NCI-H748 (cell line): ENCODE measurements around the gene NCOA1.
"Not testable (repeated sequence)": the region's sequence is repeated elsewhere in the genome, so short reads cannot be mapped to it uniquely, and the experiment has no call there.

ENCODE experiments used
- DNase-seq: peaks from one replicate; lab custom pipeline; 2025; ENCODE audit not compliant: unreplicated experiment; lab: John Stamatoyannopoulos, UW

The NCOA1 gene

DNA sequence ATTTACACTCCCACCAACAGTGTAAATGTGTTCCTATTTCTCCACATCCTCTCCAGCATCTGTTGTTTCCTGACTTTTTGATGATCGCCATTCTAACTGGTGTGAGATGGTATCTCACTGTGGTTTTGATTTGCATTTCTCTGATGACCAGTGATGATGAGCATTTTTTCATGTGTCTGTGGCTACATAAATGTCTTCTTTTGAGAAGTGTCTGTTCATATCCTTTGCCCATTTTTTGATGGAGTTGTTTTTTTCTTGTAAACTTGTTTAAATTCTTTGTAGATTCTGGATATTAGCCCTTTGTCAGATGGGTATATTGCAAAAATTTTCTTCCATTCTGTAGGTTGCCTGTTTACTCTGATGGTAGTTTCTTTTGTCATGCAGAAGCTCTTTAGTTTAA, 41.0 kb downstream of the NCOA1 start:
- DNase-seq = not testable (repeated sequence)

- not testable (repeated sequence) for DNase-seq
Measured at GRCh38 chr2:24533574-24533973, 42.5 kb downstream of the NCOA1 start.

DNA sequence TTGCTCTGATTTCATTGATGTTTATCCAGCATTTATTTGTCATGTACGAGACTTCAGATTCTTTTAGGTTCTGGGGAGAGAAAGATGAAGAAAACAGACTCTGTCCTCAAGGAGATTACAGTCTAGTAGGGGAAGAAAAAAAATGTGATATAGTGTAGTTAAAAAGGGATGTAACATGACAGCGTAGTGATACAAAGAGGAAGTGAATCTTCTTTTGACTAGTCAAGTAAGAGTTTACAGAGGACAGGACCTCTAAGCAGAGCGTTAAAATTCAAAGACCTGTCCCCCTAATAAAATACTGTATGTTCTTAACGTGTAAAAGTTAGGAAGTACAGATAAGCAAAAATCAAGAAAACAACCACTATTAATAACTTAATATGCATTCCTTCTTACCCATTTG, 47.7 kb downstream of the NCOA1 start:
- DNase-seq = no peak

GRCh38 chr2:24539258-24539657, 48.2 kb downstream of the NCOA1 start:
- peak; percentile 64 for DNase-seq

DNA sequence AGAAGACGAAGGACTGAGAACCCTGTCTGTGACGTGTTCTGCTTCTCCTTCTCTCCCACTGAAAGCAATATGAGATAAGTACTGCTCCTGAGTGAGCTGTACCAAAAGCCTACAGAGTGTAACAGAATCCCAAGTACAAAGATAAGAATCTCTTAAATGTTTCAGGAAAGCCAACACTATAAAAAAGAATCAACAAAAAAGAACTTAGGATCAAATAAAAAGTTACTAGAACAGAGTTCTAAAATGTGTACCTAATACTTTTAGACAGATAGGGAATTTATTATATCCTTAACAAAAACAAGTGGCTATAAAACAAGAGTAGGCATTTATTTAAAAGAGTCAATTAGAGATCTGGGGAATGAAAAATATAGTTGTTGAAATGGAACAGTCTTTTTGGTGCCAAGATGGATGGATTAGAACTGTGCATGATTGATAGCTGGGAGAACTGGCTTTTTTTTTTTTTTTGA, 49.0 kb downstream of the NCOA1 start:
- DNase-seq = no peak

- no peak for DNase-seq
Measured at GRCh38 chr2:24541621-24542020, 50.6 kb downstream of the NCOA1 start.

- no peak for DNase-seq
Measured at GRCh38 chr2:24542269-24542872, 51.3 kb downstream of the NCOA1 start.

DNA sequence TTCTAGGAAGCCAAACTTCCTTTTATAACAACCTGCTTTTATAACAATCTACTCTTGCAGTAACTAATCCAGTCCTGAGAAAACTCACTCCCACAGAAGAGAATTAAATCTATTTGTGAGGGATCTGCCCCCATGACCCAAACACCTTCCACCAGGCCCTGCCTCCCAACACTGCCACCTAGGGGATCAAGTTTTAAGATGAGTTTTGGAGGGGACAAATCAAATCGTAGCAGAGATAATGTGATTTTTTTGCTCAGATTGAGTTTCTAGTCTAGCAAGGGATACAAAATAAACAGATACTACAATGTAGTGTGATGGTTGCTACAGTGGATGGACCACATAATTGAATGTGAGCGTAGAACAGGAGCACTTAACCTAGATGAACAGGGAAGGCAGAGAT, 52.2 kb downstream of the NCOA1 start:
- no peak for DNase-seq

GRCh38 chr2:24544456-24545115, 53.5 kb downstream of the NCOA1 start:
- DNase-seq = no peak

DNA sequence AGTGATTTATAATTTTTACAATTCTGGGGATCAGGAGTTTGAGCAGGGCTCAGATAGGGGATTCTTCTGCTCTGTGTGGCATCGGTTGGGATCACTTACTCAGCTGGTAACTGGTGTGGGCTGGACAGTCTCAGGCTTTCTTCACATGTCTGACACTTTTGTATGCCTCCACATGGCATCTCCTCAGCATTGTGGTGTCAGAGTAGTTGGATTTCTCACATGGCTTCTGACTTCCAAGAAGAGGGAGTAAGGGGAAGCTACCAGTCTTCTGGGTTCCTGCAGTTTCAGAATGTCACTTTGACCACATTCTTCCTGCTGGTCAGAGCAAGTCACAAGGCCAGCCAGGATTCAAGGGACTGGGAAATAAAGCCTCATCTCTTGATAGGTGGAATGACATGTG, 55.6 kb downstream of the NCOA1 start:
- DNase-seq = no peak

DNA sequence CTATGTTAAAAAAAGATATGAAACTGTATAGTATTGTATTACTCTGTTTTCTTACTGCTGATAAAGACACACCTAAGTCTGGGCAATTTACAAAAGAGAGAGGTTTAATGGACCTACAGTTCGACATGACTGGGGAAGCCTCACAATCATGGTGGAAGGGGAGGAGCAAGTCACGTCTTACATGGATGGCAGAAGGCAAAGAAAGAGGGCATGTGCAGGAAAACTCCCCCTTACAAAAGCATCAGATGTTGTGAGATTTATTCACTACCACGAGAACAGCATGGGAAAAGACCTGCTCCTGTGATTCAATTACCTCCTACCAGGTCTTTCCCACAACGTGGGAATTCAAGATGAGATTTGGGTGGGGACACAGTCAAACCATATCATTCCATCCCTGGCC, 57.0 kb downstream of the NCOA1 start:
- DNase-seq = no peak

DNA sequence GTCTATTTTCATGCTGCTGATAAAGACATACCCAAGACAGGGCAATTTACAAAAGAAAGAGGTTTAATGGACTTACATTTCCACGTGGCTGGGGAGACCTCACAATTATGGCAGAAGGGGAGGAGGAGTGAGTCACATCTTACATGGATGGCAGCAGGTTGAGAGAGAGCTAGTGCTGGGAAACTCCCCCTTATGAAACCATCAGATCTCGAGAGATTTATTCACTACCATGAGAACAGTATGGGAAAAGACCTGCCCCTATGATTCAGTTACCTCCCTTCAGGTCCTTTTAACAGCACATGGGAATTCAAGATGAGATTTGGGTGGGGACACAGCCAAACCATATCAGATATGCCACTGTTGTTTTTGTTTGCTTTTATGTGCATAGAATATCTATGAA, 59.2 kb downstream of the NCOA1 start:
- DNase-seq = not testable (repeated sequence)

- no peak for DNase-seq
Measured at GRCh38 chr2:24551016-24551415, 60.0 kb downstream of the NCOA1 start.

GRCh38 chr2:24552836-24553235, 61.8 kb downstream of the NCOA1 start:
- no peak for DNase-seq

GRCh38 chr2:24558781-24559472, 67.9 kb downstream of the NCOA1 start:
- no peak for DNase-seq

DNA sequence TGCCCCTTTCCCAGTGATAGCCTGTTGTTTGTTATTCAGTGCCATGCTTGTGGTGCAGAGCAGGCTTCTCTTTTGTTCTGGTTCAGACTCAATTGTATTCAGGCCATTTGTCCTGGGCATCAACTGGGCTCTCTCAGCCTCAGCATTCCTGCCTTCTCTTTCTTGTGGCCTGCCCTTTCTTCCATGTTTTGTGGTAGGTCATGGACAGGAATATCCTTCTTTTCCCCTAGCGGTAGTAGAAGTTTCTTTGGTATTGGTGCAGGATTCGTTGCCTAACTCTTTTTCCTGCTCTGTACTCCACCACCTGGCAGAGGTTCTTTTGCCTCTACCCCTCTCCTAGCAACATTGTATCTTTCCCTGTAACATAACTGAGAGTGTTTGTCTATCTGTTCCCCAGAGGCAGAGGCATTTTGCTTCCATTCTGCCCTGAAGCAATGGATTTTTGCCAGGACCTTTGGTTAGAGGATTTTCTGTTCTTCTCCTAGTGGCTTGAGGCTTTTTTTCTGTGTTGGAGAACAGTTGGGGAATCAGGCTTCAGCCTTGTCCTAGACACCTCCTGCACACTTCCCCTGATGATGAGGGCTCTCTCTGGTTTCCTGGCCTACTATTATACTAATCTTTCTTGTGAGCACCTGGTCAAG, 68.5 kb downstream of the NCOA1 start:
- no peak for DNase-seq

DNA sequence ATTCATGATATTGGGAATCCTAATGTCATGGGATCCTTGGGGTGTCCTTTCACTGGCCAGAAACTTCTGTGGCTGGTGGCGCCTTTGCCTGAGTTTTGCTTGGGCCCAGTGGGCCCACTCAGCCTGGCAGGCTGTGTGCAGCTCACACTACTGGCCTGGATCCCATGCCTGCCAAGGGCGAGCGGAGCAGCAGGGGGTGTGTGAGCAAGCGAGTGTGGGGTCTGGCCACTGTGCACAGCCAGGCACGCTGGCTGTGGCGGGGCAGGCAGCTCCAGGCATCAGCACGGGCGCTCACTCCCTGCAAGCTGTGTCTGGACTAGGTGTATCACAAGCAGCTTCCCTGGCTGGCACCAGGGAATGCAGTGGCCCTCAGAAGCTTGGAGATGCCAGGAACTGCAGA, 74.5 kb downstream of the NCOA1 start:
- no peak for DNase-seq

DNA sequence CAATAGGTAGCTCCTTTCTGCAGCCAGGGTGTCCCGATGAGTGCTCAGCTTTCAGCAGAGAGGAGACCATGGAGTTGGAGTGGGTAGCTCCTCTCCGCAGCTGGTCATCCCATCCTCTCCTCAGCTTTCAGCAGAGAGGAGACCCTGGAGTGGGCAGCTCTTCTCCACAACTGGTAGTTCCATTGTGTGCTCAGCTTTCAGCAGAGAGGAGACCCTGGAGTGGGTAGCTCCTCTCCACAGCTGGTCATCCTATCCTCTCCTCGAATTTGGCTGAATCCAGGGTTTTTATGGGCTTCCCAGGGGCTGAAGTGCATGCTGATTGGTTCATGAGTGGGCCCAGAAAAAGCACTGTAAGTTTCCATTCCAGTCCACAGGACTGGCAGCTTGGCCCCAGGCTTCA, 75.2 kb downstream of the NCOA1 start:
- DNase-seq = no peak

GRCh38 chr2:24566630-24567029, 75.6 kb downstream of the NCOA1 start:
- DNase-seq = no peak

GRCh38 chr2:24568551-24568950, 77.5 kb downstream of the NCOA1 start:
- peak; percentile 43 for DNase-seq

DNA sequence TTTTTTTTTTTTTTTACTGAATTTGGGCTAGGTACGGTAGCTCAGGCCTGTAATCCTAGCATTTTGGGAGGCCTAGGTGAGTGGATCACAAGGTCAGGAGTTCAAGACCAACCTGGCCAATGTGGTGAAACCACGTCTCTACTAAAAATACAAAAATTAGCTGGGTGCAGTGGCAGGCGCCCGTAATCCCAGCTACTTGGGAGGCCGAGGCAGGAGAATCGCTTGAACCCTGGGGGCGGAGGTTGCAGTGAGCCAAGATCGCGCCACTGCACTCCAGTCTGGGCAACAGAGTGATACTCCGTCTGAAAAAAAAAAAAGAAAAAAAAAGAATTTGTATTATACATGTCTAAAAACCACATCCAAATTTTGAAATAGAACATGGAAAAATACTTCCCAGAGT, 78.5 kb downstream of the NCOA1 start:
- not testable (repeated sequence) for DNase-seq

DNA sequence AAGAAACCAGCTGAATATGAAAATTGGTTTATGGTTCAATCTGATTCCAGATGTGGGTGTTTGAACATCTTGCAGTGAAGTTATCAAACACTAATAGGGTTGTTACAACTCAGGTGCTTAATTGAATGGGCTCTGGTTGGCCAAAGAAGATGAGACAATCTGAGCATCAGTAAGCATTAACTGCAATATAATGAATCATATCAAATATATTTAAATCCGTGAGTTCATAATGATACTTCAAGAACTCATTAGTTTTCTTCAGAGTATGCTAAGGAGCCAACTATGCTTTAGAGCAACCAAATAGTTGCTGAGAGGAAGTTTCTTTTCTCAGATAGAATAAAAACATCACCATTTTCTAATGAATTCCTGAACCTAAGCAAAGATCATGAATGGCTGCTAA, 79.2 kb downstream of the NCOA1 start:
- no peak for DNase-seq
